Endothelial cell of umbilical vein (primary cell): ENCODE measurements around the gene PRR5L.

Experiments
- CTCF ChIP-seq, 2 donors: IDR thresholded peaks; 1 replicate in 1 of 2; 2 replicates in 1 of 2; pipeline ENCODE4 v1.5.1; 2011; ENCODE audit warnings: low read length in 2 of 2, mild to moderate bottlenecking in 2 of 2, moderate library complexity in 2 of 2, control low read depth in 1 of 2, inconsistent platforms in 1 of 2, low read depth in 1 of 2; ENCODE audit not compliant: insufficient read depth in 1 of 2; ENCODE audit errors: extremely low read depth in 1 of 2
- EZH2 ChIP-seq: IDR thresholded peaks from 2 replicates; pipeline ENCODE4 v1.6.1; 2012; ENCODE audit warnings: borderline replicate concordance, low read depth, mild to moderate bottlenecking, moderate library complexity, low read length, inconsistent platforms; ENCODE audit not compliant: severe bottlenecking
- GATA2 ChIP-seq: IDR thresholded peaks from 2 replicates; pipeline ENCODE4 v1.7.0; 2011; ENCODE audit warnings: low read depth, mild to moderate bottlenecking, moderate library complexity, mixed read lengths, low read length; ENCODE audit not compliant: insufficient read length, insufficient read depth
- MAX ChIP-seq: IDR thresholded peaks from 2 replicates; pipeline ENCODE4 v1.6.1; 2011; ENCODE audit not compliant: insufficient read depth, insufficient read length
- POLR2A ChIP-seq: IDR thresholded peaks from 2 replicates; pipeline ENCODE4 v1.6.1; 2012; ENCODE audit warnings: low read depth, mild to moderate bottlenecking, control low read depth, low read length
- POLR2AphosphoS5 ChIP-seq: IDR thresholded peaks from 2 replicates; pipeline ENCODE4 v1.6.1; 2012; ENCODE audit warnings: low read depth, mild to moderate bottlenecking, control low read depth, low read length, moderate library complexity; ENCODE audit not compliant: insufficient read depth

GRCh38 chr11:36376888-36377758 lies 81.0 kb downstream of the PRR5L start:
- TF ChIP-seq CTCF (IDR thresholded peaks at IDR 0.05; ENCODE audit: extremely low read depth in 1 of 2, insufficient read depth in 1 of 2, low read depth in 1 of 2, low read length in 2 of 2) (peak; percentile 75 to 81), EZH2 (peak; percentile 55), POLR2A (no peak), MAX (no peak), POLR2AphosphoS5 (no peak), GATA2 (no peak)
